ENCODE measurements around the gene IMMP2L.

DNA sequence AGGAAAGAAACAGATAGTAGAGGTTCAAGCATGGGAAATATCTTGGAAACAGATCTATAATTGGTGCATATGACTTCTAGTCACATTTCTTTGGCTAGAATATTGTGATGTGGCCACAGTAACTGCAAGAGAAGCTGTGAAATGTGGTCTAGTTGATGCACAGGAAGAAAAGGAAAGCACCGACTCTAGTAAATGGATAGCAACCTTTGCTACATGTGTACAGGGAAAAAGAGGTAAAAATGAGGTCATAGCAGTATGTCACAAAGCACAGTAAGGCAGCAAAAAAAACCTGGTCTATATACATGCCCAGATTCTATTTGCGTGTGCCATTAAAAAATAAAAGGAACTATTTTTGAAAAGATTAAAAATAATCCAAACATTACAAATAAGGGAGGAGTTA, 573.9 kb downstream of the IMMP2L start:
- TF ChIP-seq POLR2A (IDR thresholded peaks at IDR 0.05; ENCODE audit: low read depth) (no peak), POLR2AphosphoS5 (IDR thresholded peaks at IDR 0.05) (no peak), EP300 (IDR thresholded peaks at IDR 0.05) (no peak)
- TF ChIP-seq, protein P1, sequence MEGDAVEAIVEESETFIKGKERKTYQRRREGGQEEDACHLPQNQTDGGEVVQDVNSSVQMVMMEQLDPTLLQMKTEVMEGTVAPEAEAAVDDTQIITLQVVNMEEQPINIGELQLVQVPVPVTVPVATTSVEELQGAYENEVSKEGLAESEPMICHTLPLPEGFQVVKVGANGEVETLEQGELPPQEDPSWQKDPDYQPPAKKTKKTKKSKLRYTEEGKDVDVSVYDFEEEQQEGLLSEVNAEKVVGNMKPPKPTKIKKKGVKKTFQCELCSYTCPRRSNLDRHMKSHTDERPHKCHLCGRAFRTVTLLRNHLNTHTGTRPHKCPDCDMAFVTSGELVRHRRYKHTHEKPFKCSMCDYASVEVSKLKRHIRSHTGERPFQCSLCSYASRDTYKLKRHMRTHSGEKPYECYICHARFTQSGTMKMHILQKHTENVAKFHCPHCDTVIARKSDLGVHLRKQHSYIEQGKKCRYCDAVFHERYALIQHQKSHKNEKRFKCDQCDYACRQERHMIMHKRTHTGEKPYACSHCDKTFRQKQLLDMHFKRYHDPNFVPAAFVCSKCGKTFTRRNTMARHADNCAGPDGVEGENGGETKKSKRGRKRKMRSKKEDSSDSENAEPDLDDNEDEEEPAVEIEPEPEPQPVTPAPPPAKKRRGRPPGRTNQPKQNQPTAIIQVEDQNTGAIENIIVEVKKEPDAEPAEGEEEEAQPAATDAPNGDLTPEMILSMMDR (IDR thresholded peaks at IDR 0.05) = no peak

Data from esophagus muscularis mucosa (tissue), 4 donors.